ENCODE data around the gene SRRM4.

Gene SRRM4

DNA sequence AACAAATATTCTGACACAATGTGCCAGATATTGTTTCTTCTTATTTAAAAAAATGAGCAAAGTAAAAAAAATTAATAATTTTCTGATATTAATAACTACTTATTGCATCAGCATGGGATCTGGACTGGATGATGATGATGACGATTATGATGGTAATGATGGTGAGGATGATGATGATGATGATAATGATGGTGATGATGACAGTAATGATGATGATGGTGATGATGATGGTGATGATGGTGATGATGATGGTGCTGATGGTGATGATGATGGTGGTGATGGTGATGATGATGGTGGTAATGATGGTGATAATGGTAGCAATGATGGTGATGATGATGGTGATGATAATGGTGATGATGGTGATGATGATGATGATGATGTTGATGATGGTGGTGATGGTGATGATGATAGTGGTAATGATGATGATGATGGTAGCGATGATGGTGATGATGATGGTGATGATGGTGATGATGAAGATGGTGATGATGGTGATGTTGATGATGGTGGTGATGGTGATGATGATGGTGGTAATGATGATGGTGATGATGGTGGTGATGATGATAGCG, 94.0 kb downstream of the SRRM4 start:
- no peak for DNase-seq (ENCODE audit: extremely low spot score)
- no peak for TF ChIP-seq ARNT (IDR thresholded peaks at IDR 0.05)
- no peak for TF ChIP-seq FOXK2 (IDR thresholded peaks at IDR 0.05)
- no peak for TF ChIP-seq TARDBP (IDR thresholded peaks at IDR 0.05)
- TF ChIP-seq L3MBTL2 (conservative IDR thresholded peaks at IDR 0.05) = no peak
- TF ChIP-seq, protein P1, sequence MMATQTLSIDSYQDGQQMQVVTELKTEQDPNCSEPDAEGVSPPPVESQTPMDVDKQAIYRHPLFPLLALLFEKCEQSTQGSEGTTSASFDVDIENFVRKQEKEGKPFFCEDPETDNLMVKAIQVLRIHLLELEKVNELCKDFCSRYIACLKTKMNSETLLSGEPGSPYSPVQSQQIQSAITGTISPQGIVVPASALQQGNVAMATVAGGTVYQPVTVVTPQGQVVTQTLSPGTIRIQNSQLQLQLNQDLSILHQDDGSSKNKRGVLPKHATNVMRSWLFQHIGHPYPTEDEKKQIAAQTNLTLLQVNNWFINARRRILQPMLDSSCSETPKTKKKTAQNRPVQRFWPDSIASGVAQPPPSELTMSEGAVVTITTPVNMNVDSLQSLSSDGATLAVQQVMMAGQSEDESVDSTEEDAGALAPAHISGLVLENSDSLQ (IDR thresholded peaks at IDR 0.05) = no peak
- TF ChIP-seq SP1 (IDR thresholded peaks at IDR 0.05) = no peak
- no peak for TF ChIP-seq ZNF384 (IDR thresholded peaks at IDR 0.05)
- CTCF ChIA-PET = no interaction called here
- POLR2A ChIA-PET = no interaction called here

DNA sequence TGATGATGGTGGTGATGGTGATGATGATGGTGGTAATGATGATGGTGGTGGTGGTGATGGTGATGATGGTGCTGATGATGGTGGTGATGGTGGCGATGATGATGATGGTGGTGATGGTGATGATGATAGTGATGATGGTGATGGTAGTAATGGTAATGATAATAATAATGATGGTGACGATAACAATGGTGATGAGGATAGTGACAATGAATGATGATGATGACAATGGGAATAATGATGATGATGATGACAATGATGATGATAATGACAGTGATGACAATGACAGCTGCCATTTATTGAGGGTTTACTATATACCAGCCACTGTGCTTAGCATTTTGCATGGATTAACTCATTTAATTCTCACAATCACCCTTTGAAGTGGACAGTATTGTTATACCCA, 94.6 kb downstream of the SRRM4 start:
- POLR2A ChIA-PET = no interaction called here
- TF ChIP-seq BHLHE40 (IDR thresholded peaks at IDR 0.05; ENCODE audit: borderline replicate concordance) (no peak), HDGF (IDR thresholded peaks at IDR 0.05; ENCODE audit: borderline replicate concordance) (no peak), TARDBP (IDR thresholded peaks at IDR 0.05) (no peak)
- CTCF ChIA-PET = no interaction called here
- DNase-seq (ENCODE audit: extremely low spot score) = no peak

DNA sequence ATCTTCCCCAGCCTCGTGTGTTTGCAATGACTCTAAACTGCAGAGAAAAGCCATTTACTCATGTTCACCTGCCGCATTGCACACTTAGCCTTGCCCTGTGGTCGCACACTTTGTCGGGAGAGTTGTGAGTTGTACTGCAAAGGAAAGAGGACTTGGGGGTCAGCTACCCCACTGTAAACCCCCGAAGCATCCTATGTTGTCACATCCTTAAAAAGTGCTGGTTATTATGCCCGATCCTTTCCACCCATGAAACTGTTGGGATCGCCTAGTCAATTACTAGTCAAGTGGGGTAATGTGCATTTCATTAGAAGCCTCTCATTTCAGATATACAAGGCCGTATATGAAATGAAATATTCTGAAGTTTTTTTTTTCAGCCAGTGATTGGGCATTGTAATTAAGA, 98.2 kb downstream of the SRRM4 start:
- ChIA-PET POLR2A (no interaction called here), CTCF (no interaction called here)

DNA sequence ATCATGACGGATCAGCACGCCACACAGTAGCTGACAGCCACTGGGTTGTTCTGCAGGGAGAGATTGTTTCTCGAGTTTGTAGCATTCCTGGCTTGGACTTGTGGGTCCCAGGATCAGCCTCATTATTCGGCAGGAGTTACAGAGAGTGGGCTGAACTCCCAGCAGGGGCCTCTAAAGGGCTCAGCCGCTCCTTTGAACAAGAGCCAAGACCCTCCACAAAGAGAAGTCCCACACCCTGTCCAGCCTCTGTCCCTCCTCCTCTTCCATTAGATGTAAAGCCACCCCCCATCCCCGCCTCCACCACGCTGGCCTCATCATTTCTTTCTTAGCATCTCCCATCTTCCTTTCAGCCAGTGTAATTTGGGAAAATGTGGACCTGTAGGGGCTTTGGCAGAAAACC, 100.7 kb downstream of the SRRM4 start:
- no peak for DNase-seq (ENCODE audit: extremely low spot score)
- POLR2A ChIA-PET = no interaction called here
- CTCF ChIA-PET = no interaction called here
- TF ChIP-seq TARDBP (IDR thresholded peaks at IDR 0.05) = no peak
- TF ChIP-seq FOXA1 (IDR thresholded peaks at IDR 0.05) = no peak
- TF ChIP-seq ELF4 (IDR thresholded peaks at IDR 0.05) = no peak
- TF ChIP-seq, protein P1 (IDR thresholded peaks at IDR 0.05) = no peak
- TF ChIP-seq SUZ12 (IDR thresholded peaks at IDR 0.05) = no peak
- no peak for TF ChIP-seq BHLHE40 (IDR thresholded peaks at IDR 0.05; ENCODE audit: borderline replicate concordance)
- no peak for TF ChIP-seq FOXK2 (IDR thresholded peaks at IDR 0.05)
- TF ChIP-seq LEF1 (IDR thresholded peaks at IDR 0.05; ENCODE audit: borderline replicate concordance) = no peak
- TF ChIP-seq L3MBTL2 (conservative IDR thresholded peaks at IDR 0.05) = no peak
- no peak for TF ChIP-seq NFRKB (IDR thresholded peaks at IDR 0.05)
- no peak for TF ChIP-seq FOXM1 (IDR thresholded peaks at IDR 0.05; ENCODE audit: borderline replicate concordance)
- no peak for TF ChIP-seq HDGF (IDR thresholded peaks at IDR 0.05; ENCODE audit: borderline replicate concordance)
- no peak for TF ChIP-seq CTBP1 (IDR thresholded peaks at IDR 0.05; ENCODE audit: borderline replicate concordance)

More for the DNA sequence above, 98.2 kb downstream of the SRRM4 start:
- DNase-seq (ENCODE audit: extremely low spot score) = no peak
- no peak for TF ChIP-seq ARNT (IDR thresholded peaks at IDR 0.05)
- no peak for TF ChIP-seq ELF4 (IDR thresholded peaks at IDR 0.05)

DNA sequence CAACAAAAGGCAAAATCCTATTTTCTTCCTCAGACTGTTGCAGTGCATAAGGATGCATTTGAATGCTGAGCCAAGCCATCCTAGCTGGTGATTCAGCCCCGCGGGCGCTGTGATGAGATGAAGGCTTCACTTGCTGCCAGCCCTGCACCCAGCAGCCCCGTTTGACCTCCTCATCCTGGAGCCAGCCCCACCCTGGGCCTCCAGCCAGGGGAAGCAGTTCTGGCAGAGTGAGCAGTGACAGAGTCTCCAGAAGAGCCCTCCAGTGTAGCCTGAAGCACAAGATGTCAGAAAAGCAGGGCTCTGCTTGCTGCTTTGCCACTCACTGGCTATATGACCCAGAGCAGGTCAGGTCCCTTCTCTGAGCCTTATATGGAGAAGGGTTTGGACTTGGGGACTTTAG, 101.2 kb downstream of the SRRM4 start:
- no peak for TF ChIP-seq NFRKB (IDR thresholded peaks at IDR 0.05)
- no peak for TF ChIP-seq LEF1 (IDR thresholded peaks at IDR 0.05; ENCODE audit: borderline replicate concordance)
- TF ChIP-seq BHLHE40 (IDR thresholded peaks at IDR 0.05; ENCODE audit: borderline replicate concordance) = no peak
- no peak for TF ChIP-seq L3MBTL2 (conservative IDR thresholded peaks at IDR 0.05)
- TF ChIP-seq ELF4 (IDR thresholded peaks at IDR 0.05) = no peak
- TF ChIP-seq SUZ12 (IDR thresholded peaks at IDR 0.05) = no peak
- TF ChIP-seq ZNF384 (IDR thresholded peaks at IDR 0.05) = no peak
- no peak for TF ChIP-seq SP1 (IDR thresholded peaks at IDR 0.05)
- TF ChIP-seq, protein P1 (IDR thresholded peaks at IDR 0.05) = no peak
- no peak for TF ChIP-seq FOXM1 (IDR thresholded peaks at IDR 0.05; ENCODE audit: borderline replicate concordance)
- TF ChIP-seq FOXK2 (IDR thresholded peaks at IDR 0.05) = no peak
- ChIA-PET POLR2A (no interaction called here), CTCF (no interaction called here)
- no peak for DNase-seq (ENCODE audit: extremely low spot score)

DNA sequence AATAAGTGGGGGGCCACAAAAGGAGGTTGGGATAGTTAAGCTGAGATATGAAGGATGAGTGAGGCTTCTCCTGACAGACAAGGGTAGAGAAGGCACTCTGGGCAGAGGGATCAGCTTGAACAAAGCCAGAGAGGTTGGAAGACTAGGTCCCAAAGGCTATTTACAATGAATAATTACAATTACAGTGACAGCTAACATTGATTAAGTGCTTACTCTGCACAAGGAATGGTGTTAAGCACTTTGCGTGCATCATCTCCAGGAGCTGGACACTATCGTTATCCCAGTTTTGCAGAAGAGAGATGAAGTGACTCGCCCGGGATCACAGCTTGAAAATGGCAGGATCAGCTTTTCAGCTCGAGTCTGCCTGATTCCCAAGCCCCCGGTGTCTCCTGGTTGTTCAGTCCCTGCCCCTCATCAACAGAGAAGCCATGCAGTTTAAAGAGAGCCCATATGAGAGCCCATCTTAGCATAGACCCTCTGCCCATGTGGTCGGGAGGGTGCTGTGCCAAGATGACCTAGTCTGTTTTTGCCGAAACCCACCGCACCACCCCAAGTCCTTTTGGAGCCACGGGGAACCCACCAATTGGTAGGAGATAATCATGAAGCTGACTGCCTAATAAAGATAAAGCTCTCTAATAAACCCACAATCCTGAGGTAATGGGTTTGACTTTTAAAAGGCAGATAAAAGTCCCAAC, 107.5 kb downstream of the SRRM4 start:
- DNase-seq (ENCODE audit: extremely low spot score) = no peak
- ChIA-PET CTCF (no interaction called here), POLR2A (no interaction called here)
- TF ChIP-seq ARNT (IDR thresholded peaks at IDR 0.05) = no peak
- TF ChIP-seq FOXK2 (IDR thresholded peaks at IDR 0.05) = no peak
- no peak for TF ChIP-seq SUZ12 (IDR thresholded peaks at IDR 0.05)
- no peak for TF ChIP-seq FOXM1 (IDR thresholded peaks at IDR 0.05; ENCODE audit: borderline replicate concordance)
- no peak for TF ChIP-seq SP1 (IDR thresholded peaks at IDR 0.05)
- no peak for TF ChIP-seq LEF1 (IDR thresholded peaks at IDR 0.05; ENCODE audit: borderline replicate concordance)
- TF ChIP-seq BHLHE40 (IDR thresholded peaks at IDR 0.05; ENCODE audit: borderline replicate concordance) = no peak

DNA sequence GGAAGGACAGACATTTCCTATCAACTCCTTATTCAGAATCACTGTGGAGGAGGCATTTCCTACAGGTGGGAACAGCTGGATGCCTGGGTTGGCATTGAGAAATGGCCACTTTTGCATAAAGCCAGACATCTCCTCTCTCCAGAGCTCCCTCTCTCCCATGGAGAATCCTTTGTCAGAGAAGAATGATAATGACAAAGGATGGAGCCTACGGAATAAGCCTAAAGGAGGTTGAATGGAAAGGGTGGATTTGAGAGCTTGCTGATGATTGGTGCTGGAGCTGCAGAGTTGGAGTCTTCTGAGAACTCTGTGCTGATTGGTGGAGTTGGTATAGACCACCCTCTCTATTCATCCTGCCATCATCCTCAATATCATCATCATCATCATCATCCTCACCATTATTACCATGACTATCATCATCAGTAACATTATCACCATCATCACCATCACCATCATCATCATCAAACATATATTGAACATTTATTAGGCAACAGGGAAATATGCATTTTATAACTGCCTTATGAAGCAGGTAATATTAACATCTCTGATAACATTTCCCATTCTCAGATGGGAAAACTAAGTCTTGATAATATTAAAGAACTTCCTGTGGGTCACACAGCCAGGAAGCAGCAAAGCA, 108.2 kb downstream of the SRRM4 start:
- POLR2A ChIA-PET = no interaction called here
- CTCF ChIA-PET = no interaction called here
- DNase-seq (ENCODE audit: extremely low spot score) = no peak
- no peak for TF ChIP-seq TARDBP (IDR thresholded peaks at IDR 0.05)
- TF ChIP-seq FOXA1 (IDR thresholded peaks at IDR 0.05) = no peak
- TF ChIP-seq BHLHE40 (IDR thresholded peaks at IDR 0.05; ENCODE audit: borderline replicate concordance) = no peak
- no peak for TF ChIP-seq HDGF (IDR thresholded peaks at IDR 0.05; ENCODE audit: borderline replicate concordance)
- TF ChIP-seq CTBP1 (IDR thresholded peaks at IDR 0.05; ENCODE audit: borderline replicate concordance) = no peak
- no peak for TF ChIP-seq SUZ12 (IDR thresholded peaks at IDR 0.05)
- no peak for TF ChIP-seq LEF1 (IDR thresholded peaks at IDR 0.05; ENCODE audit: borderline replicate concordance)
- TF ChIP-seq, protein P1 (IDR thresholded peaks at IDR 0.05) = no peak
- no peak for TF ChIP-seq FOXK2 (IDR thresholded peaks at IDR 0.05)
- no peak for TF ChIP-seq L3MBTL2 (conservative IDR thresholded peaks at IDR 0.05)
